Liver (tissue), 3 donors: ENCODE results near the gene EXD3.

Experiments
- EGR1 ChIP-seq, 2 donors: IDR thresholded peaks; 2 replicates each; pipeline ENCODE4 v1.6.1; 2016 to 2018; ENCODE audit warnings: antibody characterized with exemption in 2 of 2, low read depth in 2 of 2
- GABPA ChIP-seq, 2 donors: IDR thresholded peaks in 1 of 2; conservative IDR thresholded peaks in 1 of 2; 2 replicates each; pipeline ENCODE4 v1.6.1; 2016; ENCODE audit warnings: antibody characterized with exemption in 2 of 2, mild to moderate bottlenecking in 1 of 2, moderate library complexity in 1 of 2
- HNF4G ChIP-seq: IDR thresholded peaks from 2 replicates; pipeline ENCODE4 v1.6.1; 2016; ENCODE audit warnings: antibody characterized with exemption
- JUND ChIP-seq, 2 donors: IDR thresholded peaks; 2 replicates each; pipeline ENCODE4 v1.6.1; 2016; ENCODE audit warnings: antibody characterized with exemption in 2 of 2
- MAX ChIP-seq: IDR thresholded peaks from 2 replicates; pipeline ENCODE4 v1.6.1; 2016; ENCODE audit warnings: antibody characterized with exemption
- NR2F2 ChIP-seq: IDR thresholded peaks from 2 replicates; pipeline ENCODE4 v1.6.1; 2016; ENCODE audit warnings: antibody characterized with exemption
- SP1 ChIP-seq: IDR thresholded peaks from 2 replicates; pipeline ENCODE4 v1.6.1; 2018; ENCODE audit warnings: antibody characterized with exemption, mild to moderate bottlenecking
- YY1 ChIP-seq: IDR thresholded peaks from 2 replicates; pipeline ENCODE4 v1.6.1; 2016; ENCODE audit warnings: antibody characterized with exemption, mild to moderate bottlenecking
- TF ChIP-seq, protein P1 (sequence below): fragments of 150-350 bp; IDR thresholded peaks from 2 replicates; pipeline ENCODE4 v1.5.1; 2017; ENCODE audit warnings: improper control_type of control experiment, low read depth, low read length; ENCODE audit not compliant: missing input control
- donor health status: healthy.
- donor health status: healthy.

DNA sequence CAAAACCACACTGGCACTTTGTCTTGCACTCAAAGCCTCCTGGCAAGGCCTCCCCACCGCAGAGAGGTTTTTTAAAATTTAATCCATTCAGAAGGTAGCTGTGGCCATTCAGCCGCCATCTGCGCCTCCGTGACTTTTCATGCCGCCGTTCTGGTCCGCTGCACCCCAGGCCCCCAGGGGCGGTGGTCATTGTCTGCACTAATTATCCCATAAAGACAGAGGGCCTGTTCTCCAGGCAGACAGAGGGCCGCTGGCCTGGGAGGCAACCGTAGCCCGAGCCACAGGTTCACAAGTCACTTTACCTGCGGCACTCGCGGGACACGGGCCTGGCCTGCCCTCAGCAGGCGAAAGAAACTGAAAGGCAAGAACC, 49.4 kb downstream of the EXD3 start:
- TF ChIP-seq MAX: no peak
- TF ChIP-seq, protein P1, sequence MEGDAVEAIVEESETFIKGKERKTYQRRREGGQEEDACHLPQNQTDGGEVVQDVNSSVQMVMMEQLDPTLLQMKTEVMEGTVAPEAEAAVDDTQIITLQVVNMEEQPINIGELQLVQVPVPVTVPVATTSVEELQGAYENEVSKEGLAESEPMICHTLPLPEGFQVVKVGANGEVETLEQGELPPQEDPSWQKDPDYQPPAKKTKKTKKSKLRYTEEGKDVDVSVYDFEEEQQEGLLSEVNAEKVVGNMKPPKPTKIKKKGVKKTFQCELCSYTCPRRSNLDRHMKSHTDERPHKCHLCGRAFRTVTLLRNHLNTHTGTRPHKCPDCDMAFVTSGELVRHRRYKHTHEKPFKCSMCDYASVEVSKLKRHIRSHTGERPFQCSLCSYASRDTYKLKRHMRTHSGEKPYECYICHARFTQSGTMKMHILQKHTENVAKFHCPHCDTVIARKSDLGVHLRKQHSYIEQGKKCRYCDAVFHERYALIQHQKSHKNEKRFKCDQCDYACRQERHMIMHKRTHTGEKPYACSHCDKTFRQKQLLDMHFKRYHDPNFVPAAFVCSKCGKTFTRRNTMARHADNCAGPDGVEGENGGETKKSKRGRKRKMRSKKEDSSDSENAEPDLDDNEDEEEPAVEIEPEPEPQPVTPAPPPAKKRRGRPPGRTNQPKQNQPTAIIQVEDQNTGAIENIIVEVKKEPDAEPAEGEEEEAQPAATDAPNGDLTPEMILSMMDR: no peak
- no peak for TF ChIP-seq EGR1 (IDR thresholded peaks at IDR 0.05; ENCODE audit: low read depth in 2 of 2)
- no peak for TF ChIP-seq HNF4G
- no peak for TF ChIP-seq NR2F2
- TF ChIP-seq SP1: no peak
- no peak for TF ChIP-seq YY1
- TF ChIP-seq GABPA (IDR thresholded peaks at IDR 0.05 in 1 of 2, conservative IDR thresholded peaks at IDR 0.05 in 1 of 2): no peak
- TF ChIP-seq JUND (IDR thresholded peaks at IDR 0.05): no peak
